ENCODE results near the gene EPM2A. TPM values are rescaled to one million over a fixed set of nuclear protein-coding genes. Genes with fewer than 3 reads are reported as not detected.

EPM2A gene
- polyA plus RNA-seq, 3 donors from 2014 or later, result 5.7 to 12.8 (median 7.9) TPM

GRCh38 chr6:145633981-145634627 is 101.2 kb downstream of the EPM2A start:
- Mint-ChIP-seq H3K4me1 (peaks cover 0 to 12% of the 10 kb centered on the region in 2 donors), H3K27me3 (ENCODE audit: low read depth in 3 of 3) (no peaks in the 10 kb centered on the region), H3K27ac (no peak overlapping the region), H3K36me3 (peaks cover 0 to 5% (median 4%) of the 10 kb centered on the region in 3 donors), H3K4me3 (no peak overlapping the region), H3K9me3 (no peaks in the 10 kb centered on the region)
- DNase-seq, result peak; percentile 38 to 62 (median 50)

- DNase-seq, result no peak
- peaks cover 0 to 6% (median 4%) of the 10 kb centered on the region in 3 donors for H3K36me3 Mint-ChIP-seq
- H3K27ac Mint-ChIP-seq, result no peak overlapping the region
- H3K4me1 Mint-ChIP-seq, result peaks cover 0 to 12% of the 10 kb centered on the region in 2 donors
- H3K27me3 Mint-ChIP-seq (ENCODE audit: low read depth in 3 of 3), result no peaks in the 10 kb centered on the region
- no peak overlapping the region for H3K4me3 Mint-ChIP-seq
- no peaks in the 10 kb centered on the region for H3K9me3 Mint-ChIP-seq
Observed at GRCh38 chr6:145632971-145633370, 102.3 kb downstream of the EPM2A start.

- no peaks in the 10 kb centered on the region for H3K9me3 Mint-ChIP-seq
- peaks cover 3 to 12% (median 11%) of the 10 kb centered on the region in 3 donors for H3K36me3 Mint-ChIP-seq
- H3K4me1 Mint-ChIP-seq, result peaks cover 0 to 12% of the 10 kb centered on the region in 2 donors
- H3K27ac Mint-ChIP-seq, result no peak overlapping the region
- DNase-seq, result no peak
- no peaks in the 10 kb centered on the region for H3K27me3 Mint-ChIP-seq (ENCODE audit: low read depth in 3 of 3)
- H3K4me3 Mint-ChIP-seq, result no peak overlapping the region
Observed at GRCh38 chr6:145631374-145631773, 103.9 kb downstream of the EPM2A start.

GRCh38 chr6:145630598-145630997 is 104.7 kb downstream of the EPM2A start:
- Mint-ChIP-seq H3K4me3 (no peak overlapping the region), H3K4me1 (peaks cover 0 to 12% of the 10 kb centered on the region in 2 donors), H3K27ac (no peak overlapping the region), H3K9me3 (no peaks in the 10 kb centered on the region), H3K36me3 (peaks cover 3 to 12% (median 12%) of the 10 kb centered on the region in 3 donors), H3K27me3 (ENCODE audit: low read depth in 3 of 3) (no peaks in the 10 kb centered on the region)
- DNase-seq, result no peak

- Mint-ChIP-seq H3K36me3 (peaks cover 3 to 12% (median 12%) of the 10 kb centered on the region in 3 donors), H3K4me3 (no peak overlapping the region), H3K4me1 (peaks cover 0 to 9% of the 10 kb centered on the region in 2 donors), H3K27ac (no peak overlapping the region), H3K9me3 (no peaks in the 10 kb centered on the region), H3K27me3 (ENCODE audit: low read depth in 3 of 3) (no peaks in the 10 kb centered on the region)
- no peak for DNase-seq
Observed at GRCh38 chr6:145629478-145629877, 105.8 kb downstream of the EPM2A start.

- Mint-ChIP-seq H3K36me3 (peaks cover 3 to 12% (median 12%) of the 10 kb centered on the region in 3 donors), H3K27ac (no peak overlapping the region), H3K4me1 (no peaks in the 10 kb centered on the region), H3K4me3 (no peak overlapping the region), H3K9me3 (no peaks in the 10 kb centered on the region), H3K27me3 (ENCODE audit: low read depth in 3 of 3) (no peaks in the 10 kb centered on the region)
- no peak for DNase-seq
Observed at GRCh38 chr6:145627451-145627850, 107.9 kb downstream of the EPM2A start.

- H3K36me3 Mint-ChIP-seq, result peaks cover 3 to 12% (median 12%) of the 10 kb centered on the region in 3 donors
Observed at GRCh38 chr6:145626857-145627256, 108.5 kb downstream of the EPM2A start.

GRCh38 chr6:145623231-145623630 is 112.1 kb downstream of the EPM2A start:
- no peak overlapping the region for H3K4me3 Mint-ChIP-seq
- no peaks in the 10 kb centered on the region for H3K27me3 Mint-ChIP-seq (ENCODE audit: low read depth in 3 of 3)
- H3K9me3 Mint-ChIP-seq, result no peaks in the 10 kb centered on the region
- peaks cover 3 to 8% (median 7%) of the 10 kb centered on the region in 3 donors for H3K36me3 Mint-ChIP-seq
- H3K4me1 Mint-ChIP-seq, result no peaks in the 10 kb centered on the region
- no peak for DNase-seq
- H3K27ac Mint-ChIP-seq, result no peak overlapping the region

More at GRCh38 chr6:145626857-145627256, 108.5 kb downstream of the EPM2A start:
- no peaks in the 10 kb centered on the region for H3K27me3 Mint-ChIP-seq (ENCODE audit: low read depth in 3 of 3)
- H3K27ac Mint-ChIP-seq, result no peak overlapping the region
- H3K4me3 Mint-ChIP-seq, result no peak overlapping the region
- H3K9me3 Mint-ChIP-seq, result no peaks in the 10 kb centered on the region
- H3K4me1 Mint-ChIP-seq, result no peaks in the 10 kb centered on the region
- DNase-seq, result no peak

GRCh38 chr6:145621776-145622175 is 113.5 kb downstream of the EPM2A start:
- H3K9me3 Mint-ChIP-seq, result peaks cover 0 to 2% (median 0%) of the 10 kb centered on the region in 6 donors
- H3K36me3 Mint-ChIP-seq, result peaks cover 0 to 5% (median under 1%) of the 10 kb centered on the region in 3 donors
- H3K27ac Mint-ChIP-seq, result no peak overlapping the region
- H3K27me3 Mint-ChIP-seq (ENCODE audit: low read depth in 3 of 3), result no peaks in the 10 kb centered on the region
- no peak overlapping the region for H3K4me3 Mint-ChIP-seq
- no peak for DNase-seq
- no peaks in the 10 kb centered on the region for H3K4me1 Mint-ChIP-seq

GRCh38 chr6:145620088-145620487 is 115.2 kb downstream of the EPM2A start:
- Mint-ChIP-seq H3K36me3 (no peaks in the 10 kb centered on the region), H3K27ac (no peak overlapping the region), H3K27me3 (ENCODE audit: low read depth in 3 of 3) (no peaks in the 10 kb centered on the region), H3K9me3 (peaks cover 0 to 4% (median 0%) of the 10 kb centered on the region in 6 donors), H3K4me1 (no peaks in the 10 kb centered on the region), H3K4me3 (no peak overlapping the region)
- DNase-seq, result no peak

- Mint-ChIP-seq H3K4me1 (no peaks in the 10 kb centered on the region), H3K27me3 (ENCODE audit: low read depth in 3 of 3) (peaks cover 0 to 7% (median 5%) of the 10 kb centered on the region in 3 donors), H3K36me3 (no peaks in the 10 kb centered on the region), H3K27ac (no peak overlapping the region), H3K9me3 (peaks cover 0 to 12% (median 1%) of the 10 kb centered on the region in 6 donors), H3K4me3 (no peak overlapping the region)
- no peak for DNase-seq
Observed at GRCh38 chr6:145609521-145609920, 125.8 kb downstream of the EPM2A start.

GRCh38 chr6:145608850-145609249 is 126.5 kb downstream of the EPM2A start:
- H3K27ac Mint-ChIP-seq, result no peak overlapping the region
- peaks cover 0 to 9% (median 1%) of the 10 kb centered on the region in 6 donors for H3K9me3 Mint-ChIP-seq
- H3K4me3 Mint-ChIP-seq, result no peak overlapping the region
- DNase-seq, result no peak
- no peaks in the 10 kb centered on the region for H3K36me3 Mint-ChIP-seq
- no peaks in the 10 kb centered on the region for H3K4me1 Mint-ChIP-seq
- peaks cover 0 to 7% (median 5%) of the 10 kb centered on the region in 3 donors for H3K27me3 Mint-ChIP-seq (ENCODE audit: low read depth in 3 of 3)

GRCh38 chr6:145603991-145604390 is 131.3 kb downstream of the EPM2A start:
- Mint-ChIP-seq H3K27me3 (ENCODE audit: low read depth in 3 of 3) (peaks cover 0 to 10% (median 7%) of the 10 kb centered on the region in 3 donors), H3K4me1 (no peaks in the 10 kb centered on the region), H3K27ac (no peak overlapping the region), H3K4me3 (no peak overlapping the region), H3K9me3 (peaks cover 0 to 11% (median 6%) of the 10 kb centered on the region in 6 donors), H3K36me3 (no peaks in the 10 kb centered on the region)
- DNase-seq, result no peak

- no peak for DNase-seq
- Mint-ChIP-seq H3K27me3 (ENCODE audit: low read depth in 3 of 3) (peaks cover 0 to 9% (median 7%) of the 10 kb centered on the region in 3 donors), H3K27ac (no peak overlapping the region), H3K9me3 (peaks cover 0 to 12% (median 6%) of the 10 kb centered on the region in 6 donors), H3K36me3 (no peaks in the 10 kb centered on the region), H3K4me3 (no peak overlapping the region), H3K4me1 (no peaks in the 10 kb centered on the region)
Observed at GRCh38 chr6:145603424-145603833, 131.9 kb downstream of the EPM2A start.
